Hypothalamus (tissue), 51 donors: Measurements from ENCODE around the gene RBP5.
A peak's percentile ranks its signal among the peaks of the same experiment; 100 is the strongest.

ENCODE experiments used
- DNase-seq, 51 donors: peaks; one replicate each; lab custom pipeline; 2025; lab: John Stamatoyannopoulos, UW

Gene RBP5

GRCh38 chr12:7146906-7147305 lies 18.2 kb upstream of the RBP5 start:
- no peak for DNase-seq

- no peak for DNase-seq
Observed at GRCh38 chr12:7146228-7146627, 17.5 kb upstream of the RBP5 start.

GRCh38 chr12:7145671-7146070 lies 17.0 kb upstream of the RBP5 start:
- no peak for DNase-seq

- no peak for DNase-seq
Observed at GRCh38 chr12:7144414-7145120, 15.9 kb upstream of the RBP5 start.

- DNase-seq = no peak
Observed at GRCh38 chr12:7143564-7143963, 14.9 kb upstream of the RBP5 start.

GRCh38 chr12:7142809-7143465 lies 14.2 kb upstream of the RBP5 start:
- DNase-seq = no peak

GRCh38 chr12:7142056-7142644 lies 13.5 kb upstream of the RBP5 start:
- DNase-seq = peak in 10 of 51 donors; percentile 6 to 27 (median 14)

GRCh38 chr12:7141351-7142005 lies 12.8 kb upstream of the RBP5 start:
- no peak for DNase-seq

- no peak for DNase-seq
Observed at GRCh38 chr12:7139200-7139599, 10.5 kb upstream of the RBP5 start.

- no peak for DNase-seq
Observed at GRCh38 chr12:7137908-7138307, 9.2 kb upstream of the RBP5 start.

- DNase-seq = no peak
Observed at GRCh38 chr12:7136676-7137075, 8.0 kb upstream of the RBP5 start.

- DNase-seq = no peak
Observed at GRCh38 chr12:7136071-7136470, 7.4 kb upstream of the RBP5 start.

- DNase-seq = no peak
Observed at GRCh38 chr12:7134396-7135166, 5.9 kb upstream of the RBP5 start.

GRCh38 chr12:7131502-7131866 lies 2.8 kb upstream of the RBP5 start:
- peak in 1 of 51 donors; percentile 5 for DNase-seq

GRCh38 chr12:7130701-7131501 lies 2.2 kb upstream of the RBP5 start:
- DNase-seq = peak in 28 of 51 donors; percentile 4 to 65 (median 30)

- peak in 50 of 51 donors; percentile 15 to 90 (median 67) for DNase-seq
Observed at GRCh38 chr12:7129872-7130691, 1.4 kb upstream of the RBP5 start, which contains the start of gene CLSTN3. Gene CLSTN3, plus strand, starts transcription at chr12:7130371. Its CDS starts 278 bp downstream, at chr12:7130649.

- no peak for DNase-seq
Observed at GRCh38 chr12:7129287-7129871, 690 bp upstream of the RBP5 start.

- no peak for DNase-seq
Observed at GRCh38 chr12:7127916-7128626, 618 bp downstream of the RBP5 start.
